Islet precursor cell (in vitro differentiated cells): ENCODE measurements around the gene CPTP.
A peak's percentile ranks its signal among the peaks of the same experiment; 100 is the strongest.
"Not testable (repeated sequence)": the region's sequence is repeated elsewhere in the genome, so short reads cannot be mapped to it uniquely, and the experiment has no call there.

Source experiments
- DNase-seq: peaks from one replicate; pipeline ENCODE4 v3.0.0-alpha.2; 2018

CPTP gene

DNA sequence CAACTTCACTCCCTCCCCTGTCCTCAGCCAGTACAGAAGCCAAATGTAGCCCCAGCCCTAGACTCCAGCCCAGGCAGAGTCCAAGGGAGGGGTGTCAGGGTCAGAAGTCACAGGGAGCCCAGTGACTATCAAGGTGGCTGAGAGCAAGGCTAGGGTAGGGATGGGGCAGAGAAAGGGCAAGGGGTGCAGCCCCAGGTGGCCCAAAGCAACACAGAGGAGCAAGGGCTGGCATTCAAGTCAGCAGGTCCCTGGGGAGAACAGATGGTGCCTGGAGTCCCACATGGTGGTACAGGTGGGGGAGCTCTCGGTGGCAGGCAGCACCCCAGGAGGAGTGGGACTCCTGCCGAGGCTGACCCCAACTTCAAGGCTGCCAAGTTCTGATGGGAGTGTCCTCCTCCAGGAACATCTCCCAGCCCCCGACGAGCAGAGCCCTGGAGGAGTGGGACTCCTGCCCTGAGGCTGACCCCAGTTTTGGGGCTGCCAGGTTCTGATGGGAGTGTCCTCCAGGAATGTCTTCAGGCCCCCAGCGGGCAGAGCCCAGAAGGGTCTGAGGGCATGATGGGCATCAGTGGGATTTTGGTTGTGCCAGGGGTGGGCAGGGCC is 28.3 kb downstream of the CPTP start:
- no peak for DNase-seq

GRCh38 chr1:1353389-1354151 is 29.0 kb downstream of the CPTP start:
- no peak for DNase-seq

- DNase-seq: no peak
Observed at GRCh38 chr1:1354271-1355247, 30.0 kb downstream of the CPTP start.

DNA sequence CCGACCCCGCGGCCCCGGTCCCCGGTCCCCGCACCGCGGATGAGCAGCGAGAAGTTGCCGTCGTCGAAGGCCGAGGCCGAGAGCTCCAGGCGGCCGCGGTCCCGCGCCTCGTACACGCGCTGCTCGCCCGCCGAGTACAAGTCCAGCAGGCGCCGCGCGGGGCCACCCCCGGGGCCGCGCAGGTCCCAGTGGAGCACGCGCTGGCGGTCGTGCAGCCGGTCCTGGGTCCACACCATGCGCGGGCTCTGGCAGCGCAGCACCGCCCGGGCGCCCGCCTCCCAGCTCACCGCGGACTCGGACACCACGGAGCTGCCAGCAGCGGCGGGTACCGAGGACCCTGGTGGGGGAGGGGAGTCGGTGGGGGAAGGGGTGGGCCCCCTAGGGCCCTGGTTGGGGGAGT is 30.8 kb downstream of the CPTP start:
- DNase-seq: no peak

- no peak for DNase-seq
Observed at GRCh38 chr1:1356166-1356795, 31.7 kb downstream of the CPTP start.

DNA sequence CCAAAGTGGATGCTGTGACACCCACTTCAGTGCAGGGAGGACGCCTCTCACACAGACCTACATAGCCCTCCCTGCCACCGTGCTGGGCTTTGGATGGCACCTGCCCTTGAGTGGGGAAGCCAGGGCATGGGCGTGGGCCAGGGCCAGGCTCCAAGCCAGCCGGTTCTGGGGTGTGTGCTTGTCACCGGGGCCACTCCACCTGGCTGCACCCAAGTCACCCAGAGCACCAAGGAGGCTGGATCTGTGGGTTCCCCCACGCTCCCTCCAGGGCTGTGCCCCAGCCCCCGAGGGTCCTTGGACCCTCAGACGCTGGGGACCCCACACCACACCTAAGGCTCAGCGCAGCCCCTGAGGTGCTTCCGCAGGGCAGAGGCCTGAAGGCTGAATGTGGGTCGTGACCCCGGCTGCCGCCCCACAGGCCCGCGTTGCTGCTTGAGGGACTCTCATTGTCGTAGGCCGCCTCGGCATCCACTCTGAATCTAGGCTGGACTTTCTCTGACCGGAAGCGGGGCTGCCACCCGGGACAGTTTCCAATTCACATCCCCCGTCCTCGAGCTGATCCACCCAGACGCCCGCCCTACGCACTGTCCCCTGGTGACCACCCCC is 32.3 kb downstream of the CPTP start:
- DNase-seq: no peak

GRCh38 chr1:1357871-1358432 is 33.4 kb downstream of the CPTP start:
- DNase-seq: no peak

GRCh38 chr1:1358433-1359271 is 34.0 kb downstream of the CPTP start, which contains the start of gene MXRA8:
MXRA8 (minus strand) TSS chr1:1358555; CDS start chr1:1358504, 51 bp downstream.
- peak; percentile 93 for DNase-seq

GRCh38 chr1:1359308-1359663 is 34.7 kb downstream of the CPTP start:
- DNase-seq: no peak

- peak; percentile 88 for DNase-seq
Observed at GRCh38 chr1:1359664-1360468, 35.3 kb downstream of the CPTP start.

DNA sequence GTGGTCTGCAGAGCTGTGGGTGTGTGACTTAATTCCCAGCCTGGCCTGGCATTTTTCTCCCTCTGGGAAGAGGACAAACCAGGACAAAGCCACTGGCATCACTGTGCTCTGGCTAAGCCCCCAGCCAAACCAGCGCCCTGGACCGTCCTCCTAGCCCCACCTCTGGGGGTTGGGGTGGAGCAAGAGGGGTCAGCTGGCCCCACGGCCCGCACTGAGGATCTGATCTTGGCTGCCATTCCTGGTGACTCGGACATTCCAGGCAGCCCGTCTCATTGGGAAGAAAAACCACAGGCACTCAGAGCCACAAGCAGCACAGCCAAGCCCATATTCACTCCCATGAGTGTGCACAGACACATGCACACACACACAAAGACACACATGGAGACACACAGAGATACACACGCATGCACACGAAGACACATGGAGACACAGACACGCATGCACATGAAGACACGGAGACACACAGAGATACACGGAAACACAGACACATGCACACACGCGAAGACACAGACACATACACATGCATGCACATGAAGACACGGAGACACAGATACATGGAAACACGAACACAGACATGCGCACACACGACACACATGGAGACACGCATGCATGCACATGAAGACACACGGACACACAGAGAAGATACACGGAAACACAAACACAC is 36.0 kb downstream of the CPTP start:
- peak; percentile 99 for DNase-seq

- no peak for DNase-seq
Observed at GRCh38 chr1:1361233-1361981, 36.8 kb downstream of the CPTP start.

DNA sequence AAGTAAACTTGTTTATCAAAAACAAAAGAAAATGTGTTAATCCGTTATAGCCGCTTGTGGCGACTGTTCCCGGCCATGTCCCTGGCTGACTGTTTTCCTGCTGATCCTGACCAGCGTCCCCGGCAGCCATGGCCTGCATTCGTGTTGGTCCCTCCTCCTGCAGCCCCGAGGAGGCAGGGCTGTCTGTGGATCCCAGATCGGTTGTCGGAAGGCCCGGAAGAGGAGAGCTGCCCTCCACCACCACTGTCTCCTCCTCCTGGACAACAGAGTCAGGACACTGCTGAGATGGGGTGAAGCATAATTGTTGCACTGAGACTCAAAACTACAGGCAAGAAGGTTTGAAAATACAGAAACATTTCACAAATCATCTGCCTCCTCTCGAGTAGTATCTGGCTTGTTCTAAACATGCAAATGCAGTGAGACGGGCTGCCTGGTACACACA is 37.4 kb downstream of the CPTP start:
- DNase-seq: peak; percentile 89

DNA sequence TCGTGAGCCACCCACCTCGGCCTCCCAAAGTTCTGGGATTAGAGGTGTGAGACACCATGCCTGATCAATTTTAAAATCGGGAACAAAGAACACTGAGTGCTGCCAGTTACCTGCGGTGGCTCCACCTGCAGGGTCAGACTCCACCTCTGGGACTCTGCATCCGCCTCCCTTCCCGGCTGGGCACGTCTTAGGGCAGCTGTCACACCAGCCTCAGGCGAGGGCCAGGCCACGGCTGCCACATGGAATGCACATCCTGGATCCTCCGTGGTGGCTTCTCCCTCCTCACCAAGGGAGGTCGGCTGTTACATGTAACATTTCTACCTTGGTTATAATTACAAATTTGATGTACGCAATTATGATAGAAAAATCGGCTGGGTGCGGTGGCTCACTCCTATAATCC is 39.7 kb downstream of the CPTP start:
- no peak for DNase-seq

GRCh38 chr1:1365875-1366698 is 41.5 kb downstream of the CPTP start:
- no peak for DNase-seq

DNA sequence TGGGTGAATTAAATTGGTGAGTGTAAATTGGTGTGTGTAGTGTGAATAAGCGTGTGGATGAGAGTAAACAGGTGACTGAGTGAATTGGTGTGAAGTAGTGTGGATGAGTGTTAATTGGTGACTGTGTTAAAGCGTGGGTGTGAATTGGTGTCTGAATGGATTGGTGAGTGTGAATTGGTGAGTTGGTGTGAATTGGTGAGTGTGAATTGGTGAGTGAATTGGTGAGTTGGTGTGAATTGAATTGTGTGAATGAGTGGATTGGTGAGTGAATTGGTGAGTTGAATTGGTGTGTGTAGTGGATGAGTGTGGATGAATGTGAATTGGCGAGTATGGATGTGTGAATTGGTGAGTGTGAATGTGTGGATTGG is 42.1 kb downstream of the CPTP start:
- no peak for DNase-seq

- no peak for DNase-seq
Observed at GRCh38 chr1:1367315-1367714, 42.7 kb downstream of the CPTP start.

GRCh38 chr1:1370094-1370493 is 45.5 kb downstream of the CPTP start:
- DNase-seq: not testable (repeated sequence)
